ENCODE data around the gene ILF2. TPM values are rescaled to one million over a fixed set of nuclear protein-coding genes. Genes with fewer than 3 reads are reported as not detected.
"Not testable (repeated sequence)": the region's sequence is repeated elsewhere in the genome, so short reads cannot be mapped to it uniquely, and the experiment has no call there.

ILF2 gene
- total RNA-seq, 2 experiments from 2014 or later, result 287 to 334 TPM

GRCh38 chr1:153673511-153673910 is 2.7 kb upstream of the ILF2 start:
- Histone ChIP-seq H3K4me1 (ENCODE audit: insufficient read depth, low read length, poor library complexity, severe bottlenecking) (peaks cover 19% of the 10 kb centered on the region), H3K36me3 (ENCODE audit: insufficient read depth, low read length) (peaks cover 22% of the 10 kb centered on the region), H2AFZ (ENCODE audit: low read length) (no peak overlapping the region), H3K9me3 (ENCODE audit: low read length) (no peaks in the 10 kb centered on the region), H3K4me2 (ENCODE audit: low read length) (no peak overlapping the region), H3K27ac (ENCODE audit: low read depth, low read length, poor library complexity, severe bottlenecking) (no peak overlapping the region), H4K20me1 (ENCODE audit: insufficient read depth, low read length) (no peaks in the 10 kb centered on the region), H3K79me2 (ENCODE audit: insufficient read depth, low read depth, low read length) (peaks cover 23% of the 10 kb centered on the region), H3K4me3 (ENCODE audit: low read depth, low read length, poor library complexity, severe bottlenecking) (no peak overlapping the region), H3K9me2 (ENCODE audit: insufficient read depth, low read length) (no peaks in the 10 kb centered on the region)
- no peak for DNase-seq (ENCODE audit: low spot score)
- intact Hi-C loops (cut with micrococcal nuclease; ENCODE audit: unreplicated experiment), result loop anchor here (5.0 to 10.0 kb wide), 2 partner anchors 101 to 159 kb away; no protein-coding TSS in a partner anchor
- TF ChIP-seq CTCF (conservative IDR thresholded peaks at IDR 0.05; ENCODE audit: low read length) (no peak), EZH2phosphoT487 (IDR thresholded peaks at IDR 0.05; ENCODE audit: borderline replicate concordance, low read depth, low read length) (no peak)
- POLR2A ChIA-PET, result no interaction called here
- CTCF ChIA-PET (ENCODE audit: unreplicated experiment), result interaction anchor here (0.5 kb wide), 1 partner anchor 80 kb away, joined by 4 read pairs; no protein-coding TSS in a partner anchor
- no TSS peak for BruUV-seq (replicated peaks)

GRCh38 chr1:153671628-153672353 is 998 bp upstream of the ILF2 start:
- BruUV-seq (replicated peaks); H3K9me3 ChIP-seq (ENCODE audit: low read length); H4K20me1 ChIP-seq (ENCODE audit: insufficient read depth, low read length); H3K9me2 ChIP-seq (ENCODE audit: insufficient read depth, low read length): not testable (repeated sequence)
- POLR2A ChIA-PET, result interaction anchor here (0.6 to 1.8 kb wide), 7 partner anchors 13 to 305 kb away, joined by 3 to 8 read pairs (median 3); partner anchors contain the start of genes CHTOP and SNAPIN
- H3K4me3 ChIP-seq (ENCODE audit: low read depth, low read length, poor library complexity, severe bottlenecking), result peak overlapping the region; percentile 76
- intact Hi-C loops (cut with micrococcal nuclease; ENCODE audit: unreplicated experiment), result loop anchor here (1.0 to 10.0 kb wide), 4 partner anchors 37 to 157 kb away; partner anchors contain the start of genes CHTOP and INTS3
- peak overlapping the region; percentile 94 for H2AFZ ChIP-seq (ENCODE audit: low read length)
- 0 out of 2 replicates have a peak, but pooled peaks have one; percentile 30 for TF ChIP-seq CTCF (conservative IDR thresholded peaks at IDR 0.05; ENCODE audit: low read length)
- peak overlapping the region; percentile 78 for H3K27ac ChIP-seq (ENCODE audit: low read depth, low read length, poor library complexity, severe bottlenecking)
- H3K36me3 ChIP-seq (ENCODE audit: insufficient read depth, low read length), result peaks cover 39% of the 10 kb centered on the region
- CTCF ChIA-PET (ENCODE audit: unreplicated experiment), result interaction anchor here (0.6 kb wide), 2 partner anchors 17 to 350 kb away, joined by 3 read pairs; no protein-coding TSS in a partner anchor
- H3K4me2 ChIP-seq (ENCODE audit: low read length), result peak overlapping the region; percentile 91
- peaks cover 38% of the 10 kb centered on the region for H3K79me2 ChIP-seq (ENCODE audit: insufficient read depth, low read depth, low read length)
- peak; percentile 65 for DNase-seq (ENCODE audit: low spot score)
- peaks cover 28% of the 10 kb centered on the region for H3K4me1 ChIP-seq (ENCODE audit: insufficient read depth, low read length, poor library complexity, severe bottlenecking)

Data from OCI-LY7 (cell line).